Gastroesophageal sphincter (tissue), 3 donors: ENCODE measurements around the gene GSTO1.

Experiments used
- CTCF ChIP-seq, 4 experiments: fragments of 200-600 bp in 2 of 4; fragments of 450-650 bp in 2 of 4; sonication (generic) in 1 of 4; IDR thresholded peaks; one replicate each; pipeline ENCODE4 v1.5.1; 2017 to 2019; ENCODE audit warnings: antibody characterized with exemption in 4 of 4, mild to moderate bottlenecking in 2 of 4, moderate library complexity in 2 of 4
- EP300 ChIP-seq: sonication (generic); formaldehyde crosslinking; IDR thresholded peaks from one replicate; pipeline ENCODE4 v1.6.1; 2017; ENCODE audit warnings: antibody characterized with exemption, mild to moderate bottlenecking
- POLR2A ChIP-seq, 2 donors: fragments of 450-650 bp; IDR thresholded peaks; one replicate each; pipeline ENCODE4 v1.6.1; 2017; ENCODE audit warnings: antibody characterized with exemption in 2 of 2, mild to moderate bottlenecking in 2 of 2, moderate library complexity in 1 of 2
- POLR2AphosphoS5 ChIP-seq: sonication (generic); formaldehyde crosslinking; IDR thresholded peaks from one replicate; pipeline ENCODE4 v1.6.1; 2017; ENCODE audit warnings: antibody characterized with exemption

- TF ChIP-seq CTCF (IDR thresholded peaks at IDR 0.05) (no peak), POLR2AphosphoS5 (no peak), POLR2A (IDR thresholded peaks at IDR 0.05) (no peak), EP300 (no peak)
These were observed 2.5 kb downstream of the GSTO1 start for GRCh38 chr10:104257235-104257634.
